Tibial nerve (tissue), 3 donors: ENCODE results near the gene PITPNM1.

Experiments
- CTCF ChIP-seq, 5 experiments: fragments of 200-600 bp in 3 of 5; fragments of 450-650 bp in 2 of 5; sonication (generic) in 3 of 5; IDR thresholded peaks; one replicate each; pipeline ENCODE4 v1.5.1; 2016 to 2019; ENCODE audit warnings: antibody characterized with exemption in 5 of 5, mild to moderate bottlenecking in 3 of 5, moderate library complexity in 2 of 5
- POLR2A ChIP-seq, 2 donors: fragments of 450-650 bp; IDR thresholded peaks; one replicate each; pipeline ENCODE4 v1.6.1; 2017; ENCODE audit warnings: antibody characterized with exemption in 2 of 2, mild to moderate bottlenecking in 2 of 2, moderate library complexity in 2 of 2

GRCh38 chr11:67463186-67463585, 42.0 kb downstream of the PITPNM1 start:
- no peak for TF ChIP-seq CTCF (IDR thresholded peaks at IDR 0.05)
- no peak for TF ChIP-seq POLR2A (IDR thresholded peaks at IDR 0.05)
